Common myeloid progenitor, CD34-positive (primary cell): ENCODE measurements around the gene F11R.
"Not testable (repeated sequence)": the region's sequence is repeated elsewhere in the genome, so short reads cannot be mapped to it uniquely, and the experiment has no call there.

Experiments
- CTCF ChIA-PET: fragments of 350-600 bp; sonication (Branson Sonifier 250); formaldehyde crosslinking; loops from one replicate; lab custom pipeline; 2021; ENCODE audit warnings: antibody characterized with exemption; lab: Charles Lee
- POLR2A ChIA-PET: fragments of 350-600 bp; sonication (Branson Sonifier 250); formaldehyde crosslinking; loops from one replicate; lab custom pipeline; 2021; ENCODE audit warnings: antibody characterized with exemption; lab: Charles Lee
- DNase-seq, 3 donors: peaks; one replicate each; pipeline versions ENCODE4 v3.0.0 to v3.0.0-alpha.2; 2013
- H3K27ac ChIP-seq, 2 experiments: 1 replicate in 1 of 2; 2 replicates in 1 of 2; pipeline ENCODE4 v1.7.0; 2013; ENCODE audit warnings: inconsistent platforms in 2 of 2, low read length in 2 of 2, mild to moderate bottlenecking in 2 of 2, low read depth in 1 of 2, moderate library complexity in 1 of 2; ENCODE audit not compliant: severe bottlenecking in 2 of 2, insufficient read depth in 1 of 2, poor library complexity in 1 of 2
- H3K27me3 ChIP-seq, 5 experiments: replicated peaks in 2 of 5; 1 replicate in 3 of 5; 2 replicates in 2 of 5; pipeline versions ENCODE4 v1.6.1 to v1.7.0; 2013; ENCODE audit warnings: low read length in 4 of 5, mild to moderate bottlenecking in 2 of 5, moderate library complexity in 2 of 5, inconsistent platforms in 1 of 5; ENCODE audit not compliant: insufficient read depth in 5 of 5, control insufficient read depth in 4 of 5
- H3K36me3 ChIP-seq, 4 experiments: 1 replicate in 2 of 4; 2 replicates in 2 of 4; pipeline versions ENCODE4 v1.6.1 to v1.7.0; 2013; ENCODE audit warnings: low read length in 3 of 4, control low read depth in 1 of 4, mild to moderate bottlenecking in 1 of 4; ENCODE audit not compliant: control insufficient read depth in 4 of 4, insufficient read depth in 4 of 4
- H3K4me1 ChIP-seq, 4 experiments: 1 replicate in 3 of 4; 2 replicates in 1 of 4; pipeline versions ENCODE4 v1.6.1 to v1.7.1; 2013; ENCODE audit warnings: low read length in 3 of 4, mild to moderate bottlenecking in 3 of 4, control low read depth in 1 of 4, inconsistent platforms in 1 of 4, moderate library complexity in 1 of 4; ENCODE audit not compliant: control insufficient read depth in 4 of 4, insufficient read depth in 4 of 4; ENCODE audit errors: control extremely low read depth in 1 of 4
- H3K4me3 ChIP-seq, 7 experiments: 1 replicate in 4 of 7; 2 replicates in 3 of 7; pipeline versions ENCODE4 v1.5.1 to v1.7.0; 2013; ENCODE audit warnings: mild to moderate bottlenecking in 7 of 7, low read length in 6 of 7, moderate library complexity in 6 of 7, inconsistent platforms in 2 of 7, low read depth in 2 of 7, control low read depth in 1 of 7; ENCODE audit not compliant: insufficient read depth in 4 of 7, control insufficient read depth in 1 of 7; ENCODE audit errors: extremely low read depth in 1 of 7
- H3K9me3 ChIP-seq, 5 experiments: 1 replicate in 4 of 5; 2 replicates in 1 of 5; pipeline versions ENCODE4 v1.6.1 to v1.7.1; 2013; ENCODE audit warnings: low read length in 4 of 5, mild to moderate bottlenecking in 2 of 5, inconsistent platforms in 1 of 5, low read depth in 1 of 5, moderate library complexity in 1 of 5; ENCODE audit not compliant: control insufficient read depth in 4 of 5, insufficient read depth in 2 of 5; ENCODE audit errors: control extremely low read depth in 1 of 5
- WGBS: methylation state at CpG from one replicate; pipeline ENCODE4 v1.1.5; 2013; ENCODE audit not compliant: insufficient coverage; 5-methylcytosine and 5-hydroxymethylcytosine counted together

F11R gene

GRCh38 chr1:161063936-161064335 lies 43.0 kb upstream of the F11R start:
- WGBS, result 95% methylated on average over 5 of the region's 6 CpGs
- H3K9me3 ChIP-seq, H3K4me3 ChIP-seq, DNase-seq, H3K27me3 ChIP-seq, POLR2A ChIA-PET, H3K27ac ChIP-seq: not testable (repeated sequence)
- CTCF ChIA-PET, result interaction anchor here (13.6 kb wide), 1 partner anchor 21 kb away, joined by 166 read pairs; the partner anchor contains the start of genes TSTD1 and USF1
- Histone ChIP-seq H3K36me3 (peaks cover 9 to 29% (median 19%) of the 10 kb centered on the region in 4 experiments), H3K4me1 (peaks cover 9 to 26% (median 24%) of the 10 kb centered on the region in 4 experiments)

- Histone ChIP-seq H3K27me3 (no peaks in the 10 kb centered on the region), H3K9me3 (no peaks in the 10 kb centered on the region), H3K4me1 (peaks cover 0 to 3% (median 2%) of the 10 kb centered on the region in 4 experiments), H3K36me3 (peaks cover 9 to 38% (median 26%) of the 10 kb centered on the region in 4 experiments), H3K4me3 (no peak overlapping the region), H3K27ac (no peak overlapping the region)
- no peak for DNase-seq
- CTCF ChIA-PET, result interaction anchor here (0.6 to 2.9 kb wide), 6 partner anchors 9 to 64 kb away, joined by 4 to 13 read pairs (median 8); partner anchors contain the start of genes ARHGAP30 and USF1
- no CpG with 5 or more reads among the region's 4 CpGs for WGBS
- POLR2A ChIA-PET, result interaction anchor here (0.6 kb wide), 1 partner anchor 16 kb away, joined by 4 read pairs; no protein-coding TSS in a partner anchor
Observed at GRCh38 chr1:161061419-161061818, 40.5 kb upstream of the F11R start.

GRCh38 chr1:161059293-161059692 lies 38.3 kb upstream of the F11R start:
- WGBS, result 100% methylated on average over 1 of the region's 6 CpGs
- no peaks in the 10 kb centered on the region for H3K27me3 ChIP-seq
- ChIA-PET POLR2A (no interaction called here), CTCF (interaction anchor here (0.5 to 2.9 kb wide), 5 partner anchors 9 to 61 kb away, joined by 3 to 13 read pairs (median 10); partner anchors contain the start of genes ARHGAP30 and USF1)
- H3K36me3 ChIP-seq, result peaks cover 12 to 48% (median 39%) of the 10 kb centered on the region in 4 experiments
- no peak for DNase-seq
- no peak overlapping the region for H3K4me3 ChIP-seq
- H3K4me1 ChIP-seq, result peaks cover 0 to 2% (median 0%) of the 10 kb centered on the region in 4 experiments
- no peak overlapping the region for H3K27ac ChIP-seq
- H3K9me3 ChIP-seq, result no peaks in the 10 kb centered on the region

- no peaks in the 10 kb centered on the region for H3K4me1 ChIP-seq
- no peaks in the 10 kb centered on the region for H3K9me3 ChIP-seq
- 84% methylated on average over 6 of the region's 7 CpGs for WGBS
- no peak for DNase-seq
- H3K4me3 ChIP-seq, result no peak overlapping the region
- H3K27ac ChIP-seq, result no peak overlapping the region
- peaks cover 35 to 80% (median 64%) of the 10 kb centered on the region in 4 experiments for H3K36me3 ChIP-seq
- H3K27me3 ChIP-seq, result no peaks in the 10 kb centered on the region
- ChIA-PET POLR2A (no interaction called here), CTCF (interaction anchor here (0.7 to 2.2 kb wide), 8 partner anchors 8 to 84 kb away, joined by 3 to 10 read pairs (median 4); partner anchors contain the start of genes ARHGAP30 and F11R)
Observed at GRCh38 chr1:161054805-161055204, 33.9 kb upstream of the F11R start.

- 97% methylated on average over 4 of the region's 4 CpGs for WGBS
- H3K36me3 ChIP-seq, result peaks cover 33 to 80% (median 64%) of the 10 kb centered on the region in 4 experiments
Observed at GRCh38 chr1:161054232-161054631, 33.3 kb upstream of the F11R start.

GRCh38 chr1:161052899-161053298 lies 31.9 kb upstream of the F11R start:
- Histone ChIP-seq H3K4me3 (no peak overlapping the region), H3K27me3 (no peaks in the 10 kb centered on the region), H3K36me3 (peaks cover 33 to 88% (median 72%) of the 10 kb centered on the region in 4 experiments), H3K9me3 (no peaks in the 10 kb centered on the region), H3K27ac (no peak overlapping the region), H3K4me1 (no peaks in the 10 kb centered on the region)
- POLR2A ChIA-PET, result no interaction called here
- 100% methylated on average over 1 of the region's 3 CpGs for WGBS
- CTCF ChIA-PET, result interaction anchor here (1.4 kb wide), 1 partner anchor 9 kb away, joined by 4 read pairs; no protein-coding TSS in a partner anchor
- DNase-seq, result no peak

More at GRCh38 chr1:161054232-161054631, 33.3 kb upstream of the F11R start:
- Histone ChIP-seq H3K27me3 (no peaks in the 10 kb centered on the region), H3K4me3 (no peak overlapping the region), H3K27ac (no peak overlapping the region), H3K9me3 (no peaks in the 10 kb centered on the region), H3K4me1 (no peaks in the 10 kb centered on the region)
- POLR2A ChIA-PET, result no interaction called here
- DNase-seq, result no peak
- CTCF ChIA-PET, result interaction anchor here (1.1 to 2.2 kb wide), 4 partner anchors 14 to 36 kb away, joined by 3 to 10 read pairs (median 3); no protein-coding TSS in a partner anchor

GRCh38 chr1:161051219-161051618 lies 30.3 kb upstream of the F11R start:
- WGBS, result 95% methylated on average over 7 of the region's 10 CpGs
- Histone ChIP-seq H3K9me3 (no peaks in the 10 kb centered on the region), H3K4me3 (no peak overlapping the region), H3K36me3 (peaks cover 36 to 82% (median 65%) of the 10 kb centered on the region in 4 experiments), H3K27me3 (no peaks in the 10 kb centered on the region), H3K4me1 (peaks cover 5 to 11% (median 9%) of the 10 kb centered on the region in 4 experiments), H3K27ac (no peak overlapping the region)
- CTCF ChIA-PET, result interaction anchor here (1.3 to 1.5 kb wide), 4 partner anchors 9 to 88 kb away, joined by 3 to 4 read pairs (median 4); no protein-coding TSS in a partner anchor
- POLR2A ChIA-PET, result no interaction called here
- DNase-seq, result no peak
